ENCODE results near the gene ZFP28.

The ZFP28 gene

DNA sequence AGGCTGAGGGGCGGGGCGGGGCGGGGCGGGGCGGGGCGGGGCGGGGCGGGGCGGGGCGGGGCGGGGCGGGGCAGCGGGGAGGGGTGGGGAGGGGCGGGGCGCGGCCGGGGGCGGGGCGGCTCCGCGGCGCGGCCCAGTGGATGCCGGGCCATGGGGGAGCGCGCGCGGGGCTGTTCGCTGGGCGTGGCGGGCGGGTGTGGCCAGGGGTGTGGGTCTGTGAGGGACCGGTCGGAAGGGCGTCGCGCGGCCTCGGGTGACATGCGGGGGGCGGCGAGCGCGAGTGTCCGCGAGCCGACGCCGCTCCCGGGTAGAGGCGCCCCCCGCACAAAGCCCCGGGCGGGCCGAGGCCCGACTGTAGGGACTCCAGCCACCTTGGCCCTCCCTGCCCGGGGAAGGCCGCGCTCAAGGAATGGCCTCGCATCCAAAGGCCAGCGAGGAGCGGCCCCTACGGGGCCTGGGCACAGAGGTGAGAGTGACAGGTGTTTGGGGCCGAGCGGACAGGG, at the start of gene ZFP28:
ZFP28 (plus strand) TSS at position 188 of the 503 bp plus-strand sequence; CDS start at position 259, 71 bp downstream.
- DNase-seq, result no peak

DNA sequence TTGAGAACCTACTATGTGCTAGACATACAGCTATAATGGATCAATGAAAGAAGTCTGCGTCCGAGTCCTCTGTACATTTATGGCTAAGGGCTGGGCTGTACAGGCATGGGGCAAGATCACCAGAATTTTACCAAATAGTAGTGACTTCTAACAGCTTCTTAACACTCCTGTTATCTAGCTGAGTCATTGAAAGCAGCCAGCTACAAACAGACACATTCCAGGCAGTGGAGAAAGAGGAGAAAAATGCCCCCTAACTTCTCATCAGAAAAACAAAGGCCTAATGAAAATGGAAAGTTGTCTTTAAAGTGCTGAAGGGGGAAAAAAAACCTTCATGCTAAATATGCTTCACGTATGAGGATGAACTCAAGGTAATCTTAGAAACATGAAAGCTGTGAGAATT, 47.3 kb upstream of the ZFP28 start:
- no peak for DNase-seq

DNA sequence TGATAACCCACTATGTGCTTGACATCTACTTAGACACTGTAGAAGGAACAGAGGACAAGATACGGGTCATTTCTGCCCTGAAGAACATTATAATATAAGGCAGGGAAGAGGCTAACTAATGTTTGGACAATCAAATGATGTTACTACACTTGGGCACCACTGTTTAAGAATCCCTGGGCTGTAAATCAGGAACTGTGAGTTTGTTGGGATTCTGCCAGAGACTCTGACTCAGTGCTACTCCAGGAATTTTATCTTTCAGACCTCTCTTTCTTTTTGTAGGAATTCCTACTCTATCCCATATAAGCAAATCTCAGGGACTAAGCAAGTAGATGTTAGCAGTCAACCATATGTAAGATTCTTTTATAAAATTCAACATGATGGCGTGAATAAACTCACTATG, 34.2 kb upstream of the ZFP28 start:
- DNase-seq, result no peak

DNA sequence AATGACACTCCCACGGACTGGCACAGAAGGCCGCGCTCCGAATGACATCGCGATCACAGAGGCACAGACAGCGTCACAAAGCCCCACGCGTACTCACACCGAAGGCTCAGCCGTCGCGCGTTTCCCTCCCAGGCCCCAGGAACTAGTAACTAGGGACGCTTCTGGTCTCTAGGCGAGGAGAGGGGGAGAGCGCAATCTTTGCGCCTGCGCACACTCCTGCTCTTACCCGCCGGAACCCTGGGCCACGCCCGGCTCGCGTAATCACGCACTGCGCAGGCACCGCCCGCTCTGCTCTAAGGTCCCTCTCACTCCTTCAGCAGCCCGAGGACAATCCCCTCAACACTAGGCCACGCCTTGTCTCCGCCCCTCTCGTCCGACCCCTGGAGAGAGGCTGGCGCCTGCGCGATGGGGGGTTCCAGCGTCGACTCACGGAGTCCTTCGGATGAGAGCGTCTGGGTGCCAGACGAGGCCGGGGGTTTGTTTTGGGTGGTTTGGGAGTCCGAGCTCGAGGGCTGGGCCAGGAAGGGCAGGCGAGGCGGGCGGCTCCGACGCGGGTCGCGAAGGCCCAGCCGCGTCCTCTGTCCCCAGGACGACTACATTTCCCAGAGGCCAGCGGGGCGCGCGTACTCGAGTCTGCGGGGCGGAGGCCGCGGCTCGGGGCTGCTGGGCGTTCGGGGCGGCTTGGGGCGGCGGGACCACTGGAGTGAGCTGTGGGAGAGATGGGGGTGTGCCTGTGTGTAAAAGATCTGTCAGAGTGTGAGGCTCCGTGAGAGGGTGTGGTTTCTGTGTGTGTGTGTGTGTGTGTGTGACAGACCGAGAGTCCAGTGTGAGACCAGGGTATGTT, 31.1 kb upstream of the ZFP28 start, which contains the start of gene ZNF471:
ZNF471 (plus strand) TSS at position 410 of the 844 bp plus-strand sequence. CDS start 3,717 bp downstream, outside the sequence.
- DNase-seq, result peak; percentile 64

DNA sequence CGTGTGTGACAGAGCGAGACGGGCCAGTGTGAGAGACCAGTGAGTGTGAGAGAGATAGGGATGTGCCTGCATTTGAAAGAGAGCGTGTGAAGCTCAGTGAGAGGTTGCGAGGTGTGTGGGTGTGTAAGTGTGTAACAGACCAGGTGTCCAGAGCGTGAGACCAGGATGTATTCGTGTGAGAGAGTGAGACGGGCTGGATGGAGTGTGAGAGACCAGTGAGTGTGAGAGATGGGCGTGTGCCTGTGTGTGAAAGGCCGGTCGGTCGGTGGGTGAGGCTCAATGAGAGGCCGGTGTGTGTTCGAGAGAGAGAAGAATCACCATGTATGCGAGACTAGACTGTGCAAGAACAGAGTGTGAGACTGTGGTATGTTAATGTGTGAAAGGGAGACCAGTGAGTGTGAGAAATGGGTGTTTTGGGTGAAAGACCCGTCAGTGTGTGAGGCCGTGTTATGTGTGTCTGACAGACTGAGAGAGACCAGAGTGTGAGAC, 30.4 kb upstream of the ZFP28 start:
- DNase-seq, result no peak

DNA sequence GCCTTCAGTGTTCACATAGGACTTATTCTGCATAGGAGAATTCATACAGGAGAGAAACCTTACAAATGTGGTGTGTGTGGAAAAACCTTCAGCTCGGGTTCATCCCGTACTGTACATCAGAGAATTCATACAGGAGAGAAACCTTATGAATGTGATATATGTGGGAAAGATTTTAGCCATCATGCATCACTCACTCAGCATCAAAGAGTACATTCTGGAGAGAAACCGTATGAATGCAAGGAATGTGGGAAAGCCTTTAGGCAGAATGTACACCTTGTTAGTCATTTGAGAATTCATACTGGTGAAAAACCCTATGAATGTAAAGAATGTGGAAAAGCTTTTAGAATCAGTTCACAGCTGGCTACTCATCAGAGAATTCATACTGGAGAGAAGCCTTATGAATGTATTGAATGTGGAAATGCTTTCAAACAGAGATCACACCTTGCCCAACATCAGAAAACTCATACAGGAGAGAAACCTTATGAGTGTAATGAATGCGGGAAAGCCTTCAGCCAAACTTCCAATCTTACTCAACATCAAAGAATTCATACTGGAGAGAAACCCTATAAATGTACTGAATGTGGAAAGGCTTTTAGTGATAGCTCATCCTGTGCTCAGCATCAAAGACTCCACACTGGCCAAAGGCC, 13.4 kb upstream of the ZFP28 start:
- no peak for DNase-seq

DNA sequence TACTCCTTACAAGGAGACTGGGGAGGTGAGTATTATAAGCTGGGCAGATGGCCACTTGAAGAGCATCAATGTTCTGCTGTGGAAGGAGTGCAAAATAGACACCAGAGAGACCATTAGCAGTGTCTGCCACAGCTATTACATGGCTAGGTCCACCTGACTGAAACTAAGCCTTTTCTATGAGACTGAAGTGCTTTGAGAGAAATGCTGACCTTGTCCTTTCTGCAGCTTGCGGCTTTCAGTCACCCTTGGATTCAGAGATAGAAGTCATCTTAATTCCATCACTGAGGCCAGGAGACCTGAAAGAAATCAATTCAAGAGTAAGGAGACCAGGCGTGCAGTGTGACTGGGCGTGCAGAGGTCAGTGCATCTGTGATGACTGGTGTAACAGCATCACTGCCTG, 1.3 kb upstream of the ZFP28 start:
- no peak for DNase-seq

DNA sequence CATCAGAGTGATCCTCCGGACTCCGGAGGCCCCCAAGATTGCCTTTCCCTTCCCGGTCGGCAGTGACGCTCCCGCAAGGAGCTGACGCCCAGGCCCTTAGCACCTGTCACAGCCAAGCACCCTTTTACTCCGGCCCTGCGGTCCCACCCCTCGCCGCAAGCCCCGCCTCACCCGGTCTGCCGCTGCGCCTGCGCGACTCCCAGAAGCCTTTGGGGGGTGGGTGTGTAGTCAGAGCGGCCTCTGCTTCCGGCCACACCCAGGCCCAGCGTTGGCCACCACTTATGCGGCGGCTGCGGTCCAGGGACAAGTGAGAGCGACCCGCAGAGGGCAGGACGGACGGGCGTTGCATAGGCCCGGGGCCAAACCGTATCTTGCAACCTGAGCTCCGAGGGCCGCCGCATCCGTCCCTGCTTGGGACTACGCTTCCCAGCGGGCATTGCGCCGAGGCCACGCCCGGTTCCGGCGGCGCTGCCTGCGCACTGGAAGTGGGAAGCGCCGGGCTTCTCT, 441 bp upstream of the ZFP28 start:
- DNase-seq, result peak; percentile 62

DNA sequence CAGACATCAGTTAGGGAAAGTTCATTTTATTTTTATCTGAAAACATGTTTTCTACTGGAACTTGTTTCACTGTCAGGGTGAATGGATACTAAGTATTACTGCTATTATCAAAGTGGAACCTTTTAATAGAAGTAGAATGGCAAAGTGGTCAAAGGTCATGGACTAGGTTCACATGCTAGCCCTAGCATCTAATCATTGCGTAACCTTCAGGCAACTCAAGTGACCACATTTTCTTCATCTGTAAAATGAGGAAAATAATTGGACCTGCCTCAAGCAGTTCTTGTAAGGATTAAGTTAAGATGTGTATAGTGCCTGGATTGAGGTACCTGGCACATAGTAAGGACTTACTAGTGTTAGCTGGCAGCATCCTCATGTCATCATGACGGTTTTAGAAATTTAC, 5.0 kb downstream of the ZFP28 start:
- DNase-seq, result no peak

DNA sequence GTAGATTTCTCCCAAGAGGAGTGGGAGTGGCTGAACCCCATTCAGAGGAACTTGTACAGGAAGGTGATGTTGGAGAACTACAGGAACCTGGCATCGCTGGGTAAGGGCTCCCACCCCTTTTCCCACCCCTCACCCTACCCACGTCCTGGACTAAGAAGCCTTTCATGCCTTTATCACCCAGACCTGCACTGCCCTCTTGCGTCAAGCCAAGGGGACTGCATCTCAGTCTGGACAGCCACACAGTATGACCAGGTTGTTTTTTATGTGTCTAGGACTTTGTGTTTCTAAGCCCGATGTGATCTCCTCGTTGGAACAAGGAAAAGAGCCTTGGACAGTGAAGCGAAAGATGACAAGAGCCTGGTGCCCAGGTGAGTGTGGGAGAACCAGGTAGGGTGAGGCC, 8.8 kb downstream of the ZFP28 start:
- no peak for DNase-seq

DNA sequence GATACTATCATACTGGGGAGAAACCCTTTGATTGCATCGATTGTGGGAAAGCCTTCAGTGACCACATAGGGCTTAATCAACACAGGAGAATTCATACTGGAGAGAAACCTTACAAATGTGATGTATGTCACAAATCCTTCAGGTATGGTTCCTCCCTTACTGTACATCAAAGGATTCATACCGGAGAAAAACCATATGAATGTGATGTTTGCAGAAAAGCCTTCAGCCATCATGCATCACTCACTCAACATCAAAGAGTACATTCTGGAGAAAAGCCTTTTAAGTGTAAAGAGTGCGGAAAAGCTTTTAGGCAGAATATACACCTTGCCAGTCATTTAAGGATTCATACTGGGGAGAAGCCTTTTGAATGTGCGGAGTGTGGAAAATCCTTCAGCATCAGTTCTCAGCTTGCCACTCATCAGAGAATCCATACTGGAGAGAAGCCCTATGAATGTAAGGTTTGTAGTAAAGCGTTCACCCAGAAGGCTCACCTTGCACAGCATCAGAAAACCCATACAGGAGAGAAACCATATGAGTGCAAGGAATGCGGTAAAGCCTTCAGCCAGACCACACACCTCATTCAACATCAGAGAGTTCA, 15.6 kb downstream of the ZFP28 start:
- DNase-seq, result no peak

DNA sequence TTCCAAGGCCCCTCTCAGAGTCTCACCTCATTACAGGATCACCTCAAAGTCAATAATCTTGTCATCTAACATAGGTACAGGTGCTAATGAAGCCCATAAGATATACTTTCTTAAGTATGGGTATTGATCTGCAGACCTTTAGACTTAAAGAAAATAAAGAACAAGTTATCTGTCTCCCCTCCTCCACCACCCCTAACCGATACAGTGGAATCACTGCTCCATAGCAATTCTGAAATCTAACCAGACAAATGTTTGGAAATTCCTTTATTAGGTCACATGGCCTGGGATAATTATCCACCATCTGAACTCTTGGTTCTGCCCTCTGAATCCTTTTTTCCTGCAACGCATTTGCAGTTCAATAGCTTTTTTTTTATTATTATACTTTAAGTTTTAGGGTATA, 24.0 kb downstream of the ZFP28 start:
- no peak for DNase-seq

DNA sequence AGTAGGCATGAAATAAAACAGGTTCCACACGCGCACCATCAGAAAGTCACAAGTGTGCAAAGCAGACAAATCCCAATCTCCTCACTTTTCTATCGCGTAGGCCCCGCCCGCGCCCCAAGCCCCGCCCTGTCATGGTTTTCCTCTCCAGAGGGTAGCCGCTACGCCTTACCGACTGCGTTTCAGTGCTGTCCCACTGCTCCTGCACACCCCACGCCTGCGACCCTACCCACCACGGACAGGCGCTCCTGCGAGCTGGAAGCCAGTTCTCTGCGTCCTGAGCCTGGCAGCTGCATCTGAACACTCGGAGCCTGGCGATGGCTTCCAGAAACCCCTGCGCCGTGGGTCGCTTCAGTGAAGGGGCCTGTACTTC, 28.1 kb downstream of the ZFP28 start:
- no peak for DNase-seq

DNA sequence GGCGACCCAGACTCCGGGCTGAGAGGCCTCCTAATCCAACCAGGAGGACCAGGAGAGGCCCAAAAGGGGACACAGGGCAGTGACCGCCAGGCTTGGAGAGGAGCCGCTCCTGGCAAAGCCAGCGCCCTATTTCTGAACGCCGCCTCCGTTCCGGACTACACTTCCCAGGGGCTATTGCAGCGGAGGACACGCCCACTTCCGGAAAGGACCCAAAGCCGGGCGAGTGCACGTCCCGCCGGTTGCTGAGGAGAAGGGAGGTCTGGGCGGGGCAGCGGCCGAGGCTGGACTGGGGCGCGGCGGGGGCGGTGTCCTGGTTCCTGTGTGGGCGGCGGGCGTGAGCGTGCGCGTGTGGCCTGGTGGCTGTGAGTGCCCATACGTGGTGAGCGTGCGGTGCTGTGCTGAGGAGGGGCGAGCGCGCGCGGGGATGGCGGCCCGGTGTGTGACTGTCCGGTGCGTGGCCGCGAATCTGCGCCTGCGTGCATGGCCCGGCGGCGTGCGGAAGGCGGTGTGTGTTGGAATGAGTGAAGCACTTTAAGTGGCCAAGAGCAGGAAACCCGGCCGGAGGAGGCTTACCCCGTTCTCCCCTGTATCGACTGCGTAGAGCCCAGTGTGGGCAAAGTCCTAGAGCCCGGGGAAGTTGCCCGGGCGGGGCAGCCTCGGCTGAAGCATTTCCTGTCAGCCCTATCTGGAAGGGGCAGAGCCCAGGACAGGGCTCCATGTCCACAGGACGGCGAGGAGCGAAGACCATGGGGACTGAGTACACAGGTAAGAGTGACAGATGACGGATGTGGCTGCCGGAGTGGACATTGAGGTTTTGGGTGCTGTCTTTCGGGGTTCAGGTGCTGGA, 28.7 kb downstream of the ZFP28 start, which contains the start of gene ZNF470:
ZNF470 (plus strand) TSS at position 195 of the 847 bp plus-strand sequence. CDS start 2,844 bp downstream, outside the sequence.
- DNase-seq, result peak; percentile 76

DNA sequence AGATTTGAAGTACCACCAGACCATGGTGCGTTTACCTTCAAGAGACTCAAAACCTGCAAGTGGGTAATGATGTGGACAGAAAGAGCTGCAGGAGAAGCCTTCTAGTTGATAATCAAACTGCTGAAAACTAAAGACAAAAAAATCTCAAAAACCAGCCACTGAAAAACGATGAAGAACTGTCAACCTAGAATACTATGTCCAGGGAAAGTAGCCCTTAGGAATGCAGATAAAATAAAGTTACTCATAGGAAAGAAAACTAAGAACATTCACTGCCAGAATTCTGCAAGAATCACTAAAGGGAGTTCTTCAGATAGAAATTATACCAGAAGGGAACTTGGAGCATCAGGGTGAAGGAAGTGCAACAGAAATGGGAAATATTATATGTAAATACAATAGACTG, 33.8 kb downstream of the ZFP28 start:
- no peak for DNase-seq

DNA sequence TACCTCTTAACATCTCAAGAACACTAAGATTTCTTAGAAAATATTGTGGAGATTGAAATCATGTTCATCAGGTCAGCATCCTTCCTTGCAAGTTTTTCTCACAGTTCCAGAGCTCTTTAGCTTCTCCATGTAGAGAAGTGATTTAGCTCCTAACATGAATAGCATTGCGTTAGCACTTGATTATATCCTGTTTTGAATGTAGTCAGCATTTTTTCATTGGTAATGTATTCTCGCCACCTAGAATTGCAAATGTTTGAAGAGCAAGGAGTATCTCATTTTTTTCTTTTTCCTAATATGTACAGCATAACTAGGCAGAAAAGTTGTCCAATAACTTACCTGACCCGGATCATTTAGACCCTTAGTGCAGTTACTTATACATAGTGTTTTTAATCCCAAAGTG, 35.2 kb downstream of the ZFP28 start:
- DNase-seq, result no peak

DNA sequence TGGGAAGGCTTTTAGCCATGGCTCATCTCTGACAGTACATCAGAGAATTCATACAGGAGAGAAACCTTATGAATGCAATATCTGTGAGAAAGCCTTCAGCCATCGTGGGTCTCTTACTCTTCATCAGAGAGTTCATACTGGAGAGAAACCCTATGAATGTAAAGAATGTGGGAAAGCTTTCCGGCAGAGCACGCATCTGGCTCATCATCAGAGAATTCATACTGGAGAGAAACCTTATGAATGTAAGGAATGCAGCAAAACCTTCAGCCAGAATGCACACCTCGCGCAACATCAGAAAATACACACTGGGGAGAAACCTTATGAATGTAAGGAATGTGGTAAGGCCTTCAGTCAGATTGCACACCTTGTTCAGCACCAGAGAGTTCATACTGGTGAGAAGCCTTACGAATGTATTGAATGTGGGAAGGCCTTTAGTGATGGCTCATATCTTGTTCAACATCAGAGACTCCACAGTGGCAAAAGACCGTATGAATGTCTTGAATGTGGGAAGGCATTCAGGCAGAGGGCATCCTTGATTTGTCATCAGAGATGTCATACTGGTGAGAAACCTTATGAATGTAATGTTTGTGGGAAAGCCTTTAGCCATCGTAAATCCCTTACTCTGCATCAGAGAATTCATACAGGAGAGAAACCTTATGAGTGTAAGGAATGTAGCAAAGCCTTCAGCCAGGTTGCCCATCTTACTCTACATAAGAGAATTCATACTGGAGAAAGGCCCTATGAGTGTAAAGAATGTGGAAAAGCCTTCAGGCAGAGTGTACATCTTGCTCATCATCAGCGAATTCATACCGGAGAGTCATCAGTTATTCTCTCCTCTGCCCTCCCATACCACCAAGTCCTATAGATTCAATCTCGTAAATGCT, 39.2 kb downstream of the ZFP28 start:
- no peak for DNase-seq

DNA sequence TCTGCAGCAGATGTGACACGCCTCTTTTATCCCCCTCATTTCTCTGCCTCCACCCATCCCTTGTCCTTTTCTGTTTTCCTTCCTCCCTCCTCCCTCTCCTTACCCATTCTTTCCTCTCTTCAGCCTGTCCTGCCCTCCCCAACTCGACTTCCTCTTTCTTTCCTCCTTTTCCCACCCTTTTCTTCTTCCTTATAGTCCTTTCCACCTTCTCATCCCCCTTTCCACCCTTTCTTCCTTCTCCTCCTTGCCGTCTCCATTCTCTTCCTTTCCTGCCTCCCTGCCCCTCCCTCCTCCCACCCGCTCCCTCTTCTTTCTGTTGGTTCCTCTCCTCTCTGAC, 55.7 kb downstream of the ZFP28 start:
- no peak for DNase-seq

DNA sequence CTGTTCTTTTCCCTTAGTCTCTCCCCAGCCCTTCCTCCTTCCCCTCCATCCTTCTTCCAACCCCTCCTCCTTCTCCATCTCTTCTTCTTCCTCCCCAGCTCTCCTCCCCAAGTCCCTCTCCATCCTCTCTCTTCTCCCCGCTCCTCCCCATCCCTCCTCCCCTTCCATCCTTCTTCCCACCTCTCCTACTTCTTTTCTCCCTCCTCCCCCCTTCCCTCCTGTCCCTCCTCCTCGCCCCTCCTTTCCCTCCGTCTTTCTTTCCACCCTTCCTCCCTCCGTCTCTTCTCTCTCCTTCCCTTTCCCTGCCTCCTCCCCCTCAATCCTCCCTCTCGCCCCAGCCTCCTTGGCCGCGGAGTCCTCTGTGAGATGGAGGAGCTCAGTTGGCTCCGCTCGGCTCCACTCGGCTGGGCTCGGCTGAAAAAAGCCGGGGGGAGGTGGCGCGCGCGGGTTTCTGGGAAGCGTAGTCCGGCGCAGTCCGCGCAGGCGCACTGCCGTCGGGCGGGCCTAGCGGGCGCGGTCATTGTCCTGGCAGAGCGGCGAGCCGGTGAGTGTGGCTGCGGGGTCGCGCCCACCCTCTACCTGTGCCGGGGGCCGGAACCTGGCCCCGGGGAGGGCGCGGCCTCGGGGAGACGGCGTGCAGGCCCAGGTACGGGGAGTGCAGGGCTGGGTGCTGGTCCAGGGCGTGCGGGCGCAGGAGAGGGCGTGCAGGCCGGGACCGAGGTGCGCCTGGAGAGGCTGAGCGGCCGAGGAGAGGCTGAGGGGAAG, 56.2 kb downstream of the ZFP28 start, which contains the start of gene ZNF71:
ZNF71 (plus strand) TSS at position 520 of the 765 bp plus-strand sequence. CDS start 6,257 bp downstream, outside the sequence.
- DNase-seq, result peak; percentile 25

DNA sequence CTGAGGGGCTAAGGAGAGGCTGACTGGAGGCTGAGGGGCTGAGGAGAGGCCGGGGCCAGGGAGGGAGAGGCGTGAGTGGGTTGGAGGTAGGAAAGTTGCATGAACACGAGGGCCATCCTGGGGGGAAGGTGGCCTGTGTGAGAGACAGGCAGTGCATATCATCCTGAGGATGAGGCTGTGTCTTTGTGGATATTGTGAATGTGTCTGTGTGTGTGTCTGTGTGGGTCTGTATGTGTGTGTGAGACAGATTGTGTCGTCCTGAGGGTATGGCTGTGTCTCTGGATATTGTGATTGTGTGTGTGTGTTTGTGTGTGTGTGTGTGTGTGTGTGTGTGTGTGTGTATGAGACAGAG, 56.8 kb downstream of the ZFP28 start:
- DNase-seq, result no peak

Data from GOT3 (cell line).